Endodermal cell (in vitro differentiated cells): ENCODE results near the gene NISCH. TPM values are rescaled to one million over a fixed set of nuclear protein-coding genes. Genes with fewer than 3 reads are reported as not detected.

Experiments used
- DNase-seq: peaks from one replicate; pipeline ENCODE4 v3.0.0-alpha.2; 2017
- H3K27ac ChIP-seq: 2 replicates; pipeline ENCODE4 v1.5.1; 2013; ENCODE audit warnings: mild to moderate bottlenecking, low read depth, low read length, moderate library complexity
- H3K27me3 ChIP-seq: 2 replicates; pipeline ENCODE4 v1.6.1; 2013; ENCODE audit warnings: mild to moderate bottlenecking, low read length, moderate library complexity; ENCODE audit not compliant: insufficient read depth, control insufficient read depth, poor library complexity, severe bottlenecking
- H3K36me3 ChIP-seq: 2 replicates; pipeline ENCODE4 v1.7.0; 2013; ENCODE audit warnings: mild to moderate bottlenecking, low read length, moderate library complexity; ENCODE audit not compliant: control insufficient read depth, insufficient read depth
- H3K4me1 ChIP-seq: one replicate; pipeline ENCODE4 v1.7.0; 2013; ENCODE audit warnings: low read length; ENCODE audit not compliant: control insufficient read depth, insufficient read depth
- H3K4me3 ChIP-seq: 2 replicates; pipeline ENCODE4 v1.5.1; 2013; ENCODE audit warnings: mild to moderate bottlenecking, low read length, moderate library complexity
- H3K9ac ChIP-seq: 2 replicates; pipeline ENCODE4 v1.6.1; 2013; ENCODE audit warnings: mild to moderate bottlenecking, low read length, moderate library complexity; ENCODE audit not compliant: poor library complexity, severe bottlenecking; ENCODE audit errors: extremely low read depth
- H3K9me3 ChIP-seq: 2 replicates; pipeline ENCODE4 v1.6.1; 2013; ENCODE audit warnings: mild to moderate bottlenecking, low read length, moderate library complexity; ENCODE audit not compliant: control insufficient read depth
- H3K27ac Mint-ChIP-seq: 2 replicates; pipeline ENCODE4 v1.8.0; 2020; ENCODE audit warnings: mixed read lengths
- H3K27me3 Mint-ChIP-seq: 2 replicates; pipeline ENCODE4 v1.8.0; 2021; ENCODE audit warnings: mild to moderate bottlenecking, mixed read lengths; ENCODE audit not compliant: insufficient read depth
- H3K36me3 Mint-ChIP-seq: 2 replicates; pipeline ENCODE4 v1.8.0; 2020; ENCODE audit warnings: low read depth, mixed read lengths
- H3K4me1 Mint-ChIP-seq: 2 replicates; pipeline ENCODE4 v1.8.0; 2020; ENCODE audit warnings: mixed read lengths
- H3K4me3 Mint-ChIP-seq: 2 replicates; pipeline ENCODE4 v1.8.0; 2020; ENCODE audit warnings: mild to moderate bottlenecking, moderate library complexity, mixed read lengths
- H3K9me3 Mint-ChIP-seq: 2 replicates; pipeline ENCODE4 v1.8.0; 2020; ENCODE audit warnings: mild to moderate bottlenecking, mixed read lengths
- CTCF ChIP-seq: fragments of 200-600 bp; sonication (generic); conservative IDR thresholded peaks from 2 replicates; pipeline ENCODE4 v1.5.0; 2021; ENCODE audit warnings: antibody characterized with exemption, mild to moderate bottlenecking
- WGBS, 2 experiments: methylation state at CpG; one replicate each; pipeline versions ENCODE4 v1.1.5 to v1.1.7; 2013; ENCODE audit warnings: missing lambda C conversion rate in 2 of 2, mixed read lengths in 1 of 2; ENCODE audit not compliant: insufficient coverage in 1 of 2, insufficient read length in 1 of 2; 5-methylcytosine and 5-hydroxymethylcytosine counted together
- total RNA-seq, 2 donors: library from RNA; stranded (reverse); fragmentation: NEBNext Ultra II Directional in 1 of 2; extraction: Animal tissue kit (Norgen Biotek cat#: 25700) in 1 of 2; gene quantifications; 2 replicates in 1 of 2; 3 replicates in 1 of 2; pipeline ENCODE4 v1.2.1, GENCODE V29; 2021

The NISCH gene
- total RNA-seq, 2 donors from 2014 or later, result 151 to 156 TPM

- no peaks in the 10 kb centered on the region for H3K36me3 ChIP-seq
- no peaks in the 10 kb centered on the region for H3K4me1 ChIP-seq
- no peaks in the 10 kb centered on the region for H3K9me3 ChIP-seq
- H3K27ac ChIP-seq, result no peak overlapping the region
- H3K27ac Mint-ChIP-seq, result no peak overlapping the region
- H3K9me3 Mint-ChIP-seq, result no peaks in the 10 kb centered on the region
- no peaks in the 10 kb centered on the region for H3K27me3 ChIP-seq
- H3K4me3 Mint-ChIP-seq, result no peak overlapping the region
- no peak overlapping the region for H3K4me3 ChIP-seq
- H3K9ac ChIP-seq, result no peak overlapping the region
- H3K27me3 Mint-ChIP-seq, result no peaks in the 10 kb centered on the region
- no peak for DNase-seq
- no peak for TF ChIP-seq CTCF
- no peaks in the 10 kb centered on the region for H3K36me3 Mint-ChIP-seq
- 85 to 89% methylated on average over 5 to 7 of the region's 7 CpGs for WGBS, 2 experiments
- peaks cover 4% of the 10 kb centered on the region for H3K4me1 Mint-ChIP-seq
Measured at GRCh38 chr3:52511509-52511908, 56.1 kb downstream of the NISCH start.

DNA sequence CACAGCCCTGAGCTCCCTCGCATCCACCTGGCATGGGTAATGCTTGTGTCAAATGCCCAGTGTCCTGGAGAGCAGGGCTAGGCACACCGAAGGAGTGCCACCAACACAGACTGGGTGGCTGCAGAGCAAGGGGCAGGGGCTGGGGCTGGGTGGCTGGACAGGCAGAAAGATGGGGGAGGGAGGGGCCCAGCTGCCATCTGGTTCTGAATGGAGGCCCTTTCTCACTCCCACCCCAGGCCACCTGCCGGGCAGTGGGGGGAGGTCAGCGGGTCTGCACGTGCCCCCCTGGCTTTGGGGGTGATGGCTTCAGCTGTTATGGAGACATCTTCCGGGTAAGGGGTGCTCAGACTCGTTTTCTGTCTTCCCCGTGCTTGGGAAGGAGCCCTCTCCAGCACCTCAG, 56.7 kb downstream of the NISCH start:
- WGBS, 2 experiments, result 68 to 78% methylated on average over 4 to 8 of the region's 8 CpGs
- H3K36me3 ChIP-seq, result no peaks in the 10 kb centered on the region
- no peak overlapping the region for H3K4me3 ChIP-seq
- DNase-seq, result no peak
- H3K9me3 Mint-ChIP-seq, result no peaks in the 10 kb centered on the region
- no peaks in the 10 kb centered on the region for H3K27me3 ChIP-seq
- H3K4me1 Mint-ChIP-seq, result peaks cover 4% of the 10 kb centered on the region
- no peaks in the 10 kb centered on the region for H3K9me3 ChIP-seq
- peaks cover 3% of the 10 kb centered on the region for H3K27me3 Mint-ChIP-seq
- no peaks in the 10 kb centered on the region for H3K4me1 ChIP-seq
- H3K27ac Mint-ChIP-seq, result no peak overlapping the region
- TF ChIP-seq CTCF, result no peak
- H3K9ac ChIP-seq, result no peak overlapping the region
- H3K27ac ChIP-seq, result no peak overlapping the region
- H3K36me3 Mint-ChIP-seq, result no peaks in the 10 kb centered on the region
- H3K4me3 Mint-ChIP-seq, result no peak overlapping the region

- H3K9me3 ChIP-seq, result no peaks in the 10 kb centered on the region
- no peaks in the 10 kb centered on the region for H3K27me3 ChIP-seq
- no peaks in the 10 kb centered on the region for H3K9me3 Mint-ChIP-seq
- H3K4me1 Mint-ChIP-seq, result no peaks in the 10 kb centered on the region
- H3K4me3 Mint-ChIP-seq, result no peak overlapping the region
- H3K27me3 Mint-ChIP-seq, result peaks cover 3% of the 10 kb centered on the region
- H3K27ac Mint-ChIP-seq, result no peak overlapping the region
- no peaks in the 10 kb centered on the region for H3K36me3 ChIP-seq
- no peak for DNase-seq
- TF ChIP-seq CTCF, result no peak
- no peaks in the 10 kb centered on the region for H3K36me3 Mint-ChIP-seq
- no peak overlapping the region for H3K4me3 ChIP-seq
- H3K4me1 ChIP-seq, result no peaks in the 10 kb centered on the region
- H3K27ac ChIP-seq, result no peak overlapping the region
- 87 to 90% methylated on average over 15 to 17 of the region's 17 CpGs for WGBS, 2 experiments
- H3K9ac ChIP-seq, result no peak overlapping the region
Measured at GRCh38 chr3:52512727-52513126, 57.3 kb downstream of the NISCH start.
